H1 (cell line): ENCODE results near the gene CAPN11. TPM values are rescaled to one million over a fixed set of nuclear protein-coding genes. Genes with fewer than 3 reads are reported as not detected.

Source experiments
- CTCF ChIA-PET: fragments of 300-600 bp; sonication (Branson Sonifier 250); formaldehyde crosslinking; loops from one replicate; lab custom pipeline; 2021; ENCODE audit not compliant: partially characterized antibody; lab: Charles Lee
- POLR2A ChIA-PET: fragments of 300-600 bp; sonication (Branson Sonifier 250); formaldehyde crosslinking; loops from one replicate; lab custom pipeline; 2021; ENCODE audit warnings: inconsistent platforms; ENCODE audit not compliant: partially characterized antibody; lab: Charles Lee
- DNase-seq, 2 experiments: peaks; one replicate each; pipeline versions ENCODE4 v3.0.0 to v3.0.0-alpha.2; 2010 to 2022; ENCODE audit warnings: low spot score in 2 of 2, low read depth in 1 of 2, mixed read lengths in 1 of 2
- FAIRE-seq: peaks from 2 replicates; lab custom pipeline; 2011; peaks lifted over from hg19 to GRCh38; lab: Jason Lieb, UNC
- H2AFZ ChIP-seq: 2 replicates; pipeline ENCODE4 v1.8.1; 2012; ENCODE audit warnings: low read length, inconsistent platforms
- H2AK5ac ChIP-seq: 2 replicates; pipeline ENCODE4 v1.6.1; 2013; ENCODE audit warnings: low read depth, low read length
- H2BK120ac ChIP-seq: replicated peaks from 2 replicates; pipeline ENCODE3; 2013; ENCODE audit warnings: low read depth, low read length, inconsistent platforms
- H2BK12ac ChIP-seq: 2 replicates; pipeline ENCODE4 v1.6.1; 2013; ENCODE audit warnings: low read depth, low read length
- H2BK15ac ChIP-seq: 2 replicates; pipeline ENCODE4 v1.6.1; 2013; ENCODE audit warnings: low read length
- H2BK20ac ChIP-seq: 2 replicates; pipeline ENCODE4 v1.6.1; 2013; ENCODE audit warnings: low read length
- H2BK5ac ChIP-seq: 2 replicates; pipeline ENCODE4 v1.6.1; 2013; ENCODE audit warnings: low read depth, low read length
- H3K14ac ChIP-seq: 2 replicates; pipeline ENCODE4 v1.6.1; 2013; ENCODE audit warnings: inconsistent platforms; ENCODE audit not compliant: insufficient read length
- H3K18ac ChIP-seq: 2 replicates; pipeline ENCODE4 v1.6.1; 2013; ENCODE audit warnings: low read length; ENCODE audit errors: extremely low read depth
- H3K23ac ChIP-seq: 2 replicates; pipeline ENCODE4 v1.6.1; 2013; ENCODE audit warnings: inconsistent platforms; ENCODE audit not compliant: insufficient read length
- H3K23me2 ChIP-seq: 2 replicates; pipeline ENCODE4 v1.6.1; 2013; ENCODE audit warnings: low read depth, low read length
- H3K27ac ChIP-seq: 2 replicates; pipeline ENCODE4 v1.6.1; 2011; ENCODE audit warnings: low read depth, low read length, inconsistent platforms
- H3K27me3 ChIP-seq, 4 experiments: replicated peaks in 1 of 4; 1 replicate in 1 of 4; 2 replicates in 3 of 4; pipeline versions ENCODE4 v1.6.1 to v1.8.1; 2011 to 2013; ENCODE audit warnings: low read length in 3 of 4, mild to moderate bottlenecking in 3 of 4, inconsistent platforms in 2 of 4, mixed read lengths in 2 of 4, moderate library complexity in 1 of 4; ENCODE audit not compliant: control insufficient read depth in 3 of 4, insufficient read depth in 3 of 4; ENCODE audit errors: extremely low read depth in 1 of 4
- H3K36me3 ChIP-seq, 4 experiments: 2 replicates each; pipeline versions ENCODE4 v1.6.1 to v1.8.1; 2011 to 2013; ENCODE audit warnings: mild to moderate bottlenecking in 4 of 4, low read length in 3 of 4, moderate library complexity in 2 of 4, control low read depth in 1 of 4, inconsistent platforms in 1 of 4; ENCODE audit not compliant: insufficient read depth in 4 of 4, control insufficient read depth in 2 of 4
- H3K4ac ChIP-seq: replicated peaks from 2 replicates; pipeline ENCODE3; 2013; ENCODE audit warnings: low read length, low read depth, mixed read lengths, inconsistent platforms; ENCODE audit not compliant: insufficient read length
- H3K4me1 ChIP-seq, 4 experiments: replicated peaks in 1 of 4; 1 replicate in 1 of 4; 2 replicates in 3 of 4; pipeline versions ENCODE4 v1.6.1 to v1.8.1; 2011 to 2013; ENCODE audit warnings: low read length in 3 of 4, inconsistent platforms in 2 of 4, mixed read lengths in 1 of 4; ENCODE audit not compliant: insufficient read depth in 4 of 4, control insufficient read depth in 3 of 4
- H3K4me2 ChIP-seq, 2 experiments: 2 replicates each; pipeline versions ENCODE4 v1.6.1 to v1.8.1; 2011 to 2013; ENCODE audit warnings: low read depth in 2 of 2, low read length in 2 of 2, control low read depth in 1 of 2, inconsistent platforms in 1 of 2, mild to moderate bottlenecking in 1 of 2; ENCODE audit not compliant: insufficient read depth in 1 of 2
- H3K4me3 ChIP-seq, 4 experiments: fragments of 200-600, 300-600 bp in 1 of 4; sonication (generic), shearing (Covaris generic), sonication (Bioruptor Twin) in 1 of 4; 2 replicates each; pipeline versions ENCODE4 v1.5.1 to v1.8.1; 2011 to 2016; ENCODE audit warnings: low read length in 4 of 4, low read depth in 3 of 4, control low read depth in 2 of 4, inconsistent platforms in 2 of 4, mild to moderate bottlenecking in 2 of 4, mixed read lengths in 1 of 4, moderate library complexity in 1 of 4; ENCODE audit not compliant: insufficient read depth in 2 of 4; ENCODE audit errors: extremely low read depth in 1 of 4
- H3K56ac ChIP-seq: replicated peaks from 2 replicates; pipeline ENCODE3; 2013; ENCODE audit warnings: low read depth, mild to moderate bottlenecking, mixed read lengths, low read length, inconsistent platforms; ENCODE audit not compliant: insufficient read length
- H3K79me1 ChIP-seq: 2 replicates; pipeline ENCODE4 v1.6.1; 2013; ENCODE audit warnings: low read depth, low read length, control low read depth
- H3K79me2 ChIP-seq, 2 experiments: 2 replicates each; pipeline versions ENCODE4 v1.6.1 to v1.8.1; 2012 to 2013; ENCODE audit warnings: low read length in 2 of 2, mild to moderate bottlenecking in 2 of 2, inconsistent platforms in 1 of 2; ENCODE audit not compliant: insufficient read depth in 2 of 2, control insufficient read depth in 1 of 2
- H3K9ac ChIP-seq, 4 experiments: replicated peaks in 1 of 4; 1 replicate in 1 of 4; 2 replicates in 3 of 4; pipeline versions ENCODE4 v1.6.1 to v1.8.1; 2011 to 2013; ENCODE audit warnings: low read depth in 3 of 4, low read length in 3 of 4, control low read depth in 2 of 4, mild to moderate bottlenecking in 2 of 4, moderate library complexity in 2 of 4, inconsistent platforms in 1 of 4; ENCODE audit errors: extremely low read depth in 1 of 4
- H3K9me3 ChIP-seq, 2 experiments: 2 replicates each; pipeline versions ENCODE4 v1.6.1 to v1.8.1; 2012 to 2013; ENCODE audit warnings: mild to moderate bottlenecking in 2 of 2, moderate library complexity in 2 of 2, control low read depth in 1 of 2, inconsistent platforms in 1 of 2, low read depth in 1 of 2, low read length in 1 of 2, mixed read lengths in 1 of 2; ENCODE audit not compliant: insufficient read depth in 2 of 2
- H4K20me1 ChIP-seq, 2 experiments: replicated peaks in 1 of 2; 2 replicates each; pipeline versions ENCODE3 to v1.8.1; 2011 to 2013; ENCODE audit warnings: inconsistent platforms in 2 of 2, low read length in 2 of 2, mild to moderate bottlenecking in 1 of 2; ENCODE audit not compliant: insufficient read depth in 2 of 2, control insufficient read depth in 1 of 2
- H4K5ac ChIP-seq: 2 replicates; pipeline ENCODE4 v1.6.1; 2013; ENCODE audit warnings: low read length, low read depth, mixed read lengths, inconsistent platforms; ENCODE audit not compliant: insufficient read length
- H4K8ac ChIP-seq: 2 replicates; pipeline ENCODE4 v1.8.0; 2013; ENCODE audit warnings: mild to moderate bottlenecking, moderate library complexity, low read length, inconsistent platforms; ENCODE audit not compliant: insufficient read depth; ENCODE audit errors: extremely low read depth
- H4K91ac ChIP-seq: replicated peaks from 2 replicates; pipeline ENCODE3; 2013; ENCODE audit warnings: low read length, mixed read lengths, inconsistent platforms; ENCODE audit not compliant: insufficient read length
- KDM4A ChIP-seq: IDR thresholded peaks from one replicate; pipeline ENCODE4 v1.7.1; 2012; ENCODE audit warnings: low read depth, mild to moderate bottlenecking, moderate library complexity, low read length, inconsistent platforms; ENCODE audit not compliant: severe bottlenecking
- POU5F1 ChIP-seq: IDR thresholded peaks from 2 replicates; pipeline ENCODE4 v1.6.1; 2011; ENCODE audit warnings: low read depth, mild to moderate bottlenecking, low read length, moderate library complexity
- ZNF274 ChIP-seq: IDR thresholded peaks from 2 replicates; pipeline ENCODE4 v1.7.0; 2012; ENCODE audit warnings: low read length, borderline replicate concordance; ENCODE audit errors: extremely low read depth
- WGBS, 2 experiments: shearing (Covaris generic) in 1 of 2; methylation state at CpG; one replicate each; pipeline versions ENCODE4 v1.1.6 to v1.1.7; 2013 to 2015; ENCODE audit warnings: low lambda C conversion rate in 2 of 2, mixed read lengths in 2 of 2, inconsistent platforms in 1 of 2, low coverage in 1 of 2, missing lambda C conversion rate in 1 of 2; ENCODE audit not compliant: insufficient replicate concordance in 2 of 2, insufficient coverage in 1 of 2, insufficient read length in 1 of 2; ENCODE audit errors: extremely low coverage in 1 of 2, missing lambda C conversion rate in 1 of 2; 5-methylcytosine and 5-hydroxymethylcytosine counted together
- polyA plus RNA-seq, 7 experiments: library from polyadenylated mRNA; depleted of rRNA in 3 of 7; stranded (reverse) in 5 of 7; unstranded in 2 of 7; fragments of >200 nt in 5 of 7; fragments of 200-250 nt in 2 of 7; gene quantifications; 1 replicate in 5 of 7; 2 replicates in 1 of 7; 4 replicates in 1 of 7; pipeline versions ENCODE4 v1.2.1 to v1.2.3, GENCODE V29; 2011 to 2013; ENCODE audit warnings: missing spikeins in 2 of 7, mixed read lengths in 2 of 7
- total RNA-seq: library from RNA; stranded (reverse); fragmentation: NEBNext Ultra II Directional; extraction: Animal tissue kit (Norgen Biotek cat#: 25700); gene quantifications from 2 replicates; pipeline ENCODE4 v1.2.1, GENCODE V29; 2021

Gene CAPN11
- total and polyA plus RNA-seq, 2 of the 8 experiments (the other 6 are each of a cell fraction or from before 2014, with no cell fraction given), result 0.95 to 0.97 TPM

- no peak for DNase-seq
- WGBS, 2 experiments, result 82% methylated on average over 12 of the region's 12 CpGs; no CpG with 5 or more reads in 1 of the 2 experiments
- POLR2A ChIA-PET, result interaction anchor here (0.5 to 2.6 kb wide), 18 partner anchors 10 to 85 kb away, joined by 3 to 33 read pairs (median 6); partner anchors contain the start of genes HSP90AB1, MYMX and SLC29A1
These were observed 13.4 kb downstream of the CAPN11 start for GRCh38 chr6:44171899-44172546.

More at GRCh38 chr6:44171899-44172546, 13.4 kb downstream of the CAPN11 start:
- Histone ChIP-seq H2AK5ac (no peak overlapping the region), H3K27me3 (no peaks in the 10 kb centered on the region), H3K23me2 (no peaks in the 10 kb centered on the region), H2BK12ac (0 out of 2 replicates have a peak overlapping the region, but pooled peaks have one; percentile 68), H3K79me1 (no peaks in the 10 kb centered on the region), H2BK15ac (no peak overlapping the region), H4K5ac (no peak overlapping the region), H3K79me2 (no peaks in the 10 kb centered on the region), H3K14ac (no peak overlapping the region), H2BK20ac (no peak overlapping the region), H3K18ac (no peak overlapping the region), H3K9ac (no peak overlapping the region), H2BK5ac (no peak overlapping the region), H3K4ac (no peak overlapping the region), H3K36me3 (no peaks in the 10 kb centered on the region), H3K23ac (no peak overlapping the region), H3K4me1 (peaks cover 0 to 11% (median 4%) of the 10 kb centered on the region in 4 experiments; a peak in 6 of 7 replicates), H3K56ac (no peak overlapping the region), H4K91ac (no peak overlapping the region), H3K4me3 (no peak overlapping the region), H2AFZ (no peak overlapping the region), H3K9me3 (no peaks in the 10 kb centered on the region), H3K27ac (no peak overlapping the region), H3K4me2 (no peak overlapping the region), H4K20me1 (no peaks in the 10 kb centered on the region), H4K8ac (no peak overlapping the region), H2BK120ac (no peak overlapping the region)
- TF ChIP-seq KDM4A, result no peak
- TF ChIP-seq ZNF274, result no peak
- no peak for TF ChIP-seq POU5F1
- CTCF ChIA-PET, result interaction anchor here (0.6 to 10.8 kb wide), 30 partner anchors 9 to 315 kb away, joined by 3 to 287 read pairs (median 6); partner anchors contain the start of genes CAPN11, HSP90AB1, MYMX and SLC29A1
- no peak for FAIRE-seq
